ENCODE results near the gene LAMB1. TPM values are rescaled to one million over a fixed set of nuclear protein-coding genes. Genes with fewer than 3 reads are reported as not detected.

Gene LAMB1
- total and polyA plus RNA-seq, 2 of the 13 experiments (the other 11 are each of a cell fraction or from before 2014, with no cell fraction given) = 109 to 124 TPM

DNA sequence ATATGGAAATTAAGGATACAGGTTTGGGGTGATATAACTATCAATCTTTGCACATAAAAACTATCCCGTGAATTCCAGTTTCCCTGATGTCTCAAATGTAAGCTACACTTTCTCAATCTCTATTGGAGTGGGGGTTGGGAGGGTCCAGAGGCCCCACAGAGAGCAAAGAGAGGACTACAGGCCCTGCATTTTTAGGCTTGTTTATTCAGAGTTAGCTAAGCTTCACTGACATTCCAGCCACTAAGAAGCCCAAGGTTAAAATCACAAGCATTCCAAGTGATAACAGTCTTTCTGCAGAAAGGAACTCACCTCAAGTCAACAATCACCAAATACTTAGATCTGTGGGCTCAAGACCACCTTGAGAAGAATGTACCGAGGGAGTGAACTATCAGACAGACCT lies 31.6 kb upstream of the LAMB1 start (continued):
- TF ChIP-seq, protein P1, sequence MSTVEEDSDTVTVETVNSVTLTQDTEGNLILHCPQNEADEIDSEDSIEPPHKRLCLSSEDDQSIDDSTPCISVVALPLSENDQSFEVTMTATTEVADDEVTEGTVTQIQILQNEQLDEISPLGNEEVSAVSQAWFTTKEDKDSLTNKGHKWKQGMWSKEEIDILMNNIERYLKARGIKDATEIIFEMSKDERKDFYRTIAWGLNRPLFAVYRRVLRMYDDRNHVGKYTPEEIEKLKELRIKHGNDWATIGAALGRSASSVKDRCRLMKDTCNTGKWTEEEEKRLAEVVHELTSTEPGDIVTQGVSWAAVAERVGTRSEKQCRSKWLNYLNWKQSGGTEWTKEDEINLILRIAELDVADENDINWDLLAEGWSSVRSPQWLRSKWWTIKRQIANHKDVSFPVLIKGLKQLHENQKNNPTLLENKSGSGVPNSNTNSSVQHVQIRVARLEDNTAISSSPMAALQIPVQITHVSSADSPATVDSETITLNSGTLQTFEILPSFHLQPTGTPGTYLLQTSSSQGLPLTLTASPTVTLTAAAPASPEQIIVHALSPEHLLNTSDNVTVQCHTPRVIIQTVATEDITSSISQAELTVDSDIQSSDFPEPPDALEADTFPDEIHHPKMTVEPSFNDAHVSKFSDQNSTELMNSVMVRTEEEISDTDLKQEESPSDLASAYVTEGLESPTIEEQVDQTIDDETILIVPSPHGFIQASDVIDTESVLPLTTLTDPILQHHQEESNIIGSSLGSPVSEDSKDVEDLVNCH (CRISPR knock-in tag; IDR thresholded peaks at IDR 0.05) = no peak
- TF ChIP-seq ZNF101 (CRISPR knock-in tag; IDR thresholded peaks at IDR 0.05; ENCODE audit: borderline replicate concordance, low read depth) (no peak), ZSCAN29 (CRISPR knock-in tag; conservative IDR thresholded peaks at IDR 0.05) (no peak), RFX1 (IDR thresholded peaks at IDR 0.05) (no peak), EP300 (IDR thresholded peaks at IDR 0.05; ENCODE audit: low read depth in 2 of 2, low read length in 2 of 2) (peak; percentile 85 to 92; a peak in 3 of 4 replicates), EP300 (CRISPR knock-in tag; IDR thresholded peaks at IDR 0.05; ENCODE audit: borderline replicate concordance) (peak; percentile 92), MYNN (CRISPR knock-in tag; IDR thresholded peaks at IDR 0.05; ENCODE audit: low read depth) (no peak), TMF1 (CRISPR knock-in tag; IDR thresholded peaks at IDR 0.05; ENCODE audit: low read depth) (no peak), REPIN1 (CRISPR knock-in tag; IDR thresholded peaks at IDR 0.05; ENCODE audit: borderline replicate concordance, low read depth) (peak; percentile 53; the same call in 1 of the 2 replicates), ZNF605 (CRISPR knock-in tag; IDR thresholded peaks at IDR 0.05) (no peak), HNRNPUL1 (IDR thresholded peaks at IDR 0.05; ENCODE audit: low read depth, low read length) (no peak), ZFAT (CRISPR knock-in tag; conservative IDR thresholded peaks at IDR 0.05) (no peak), ZNF331 (CRISPR knock-in tag; IDR thresholded peaks at IDR 0.05) (peak; percentile 66), RARA (CRISPR knock-in tag; IDR thresholded peaks at IDR 0.05) (peak; percentile 59), HMGA1 (CRISPR knock-in tag; conservative IDR thresholded peaks at IDR 0.05) (no peak), HCFC1 (IDR thresholded peaks at IDR 0.05; ENCODE audit: low read depth, low read length) (no peak), ZBTB7B (CRISPR knock-in tag; IDR thresholded peaks at IDR 0.05) (peak; percentile 83), ETV6 (CRISPR knock-in tag; conservative IDR thresholded peaks at IDR 0.05) (no peak), NR2F1 (CRISPR knock-in tag; IDR thresholded peaks at IDR 0.05) (peak in 1 of 2 experiments; percentile 33; a peak in 1 of 4 replicates), ZBTB42 (CRISPR knock-in tag; IDR thresholded peaks at IDR 0.05) (no peak), CBFB (CRISPR knock-in tag; IDR thresholded peaks at IDR 0.05) (0 out of 2 replicates have a peak, but pooled peaks have one; percentile 43), JUN (CRISPR knock-in tag; IDR thresholded peaks at IDR 0.05) (no peak), RBM22 (optimal IDR thresholded peaks at IDR 0.05; ENCODE audit: low read length) (no peak), ZNF557 (CRISPR knock-in tag; IDR thresholded peaks at IDR 0.05) (no peak), ZNF652 (CRISPR knock-in tag; IDR thresholded peaks at IDR 0.05; ENCODE audit: borderline replicate concordance, low read depth) (no peak), CCAR2 (optimal IDR thresholded peaks at IDR 0.05; ENCODE audit: low read depth, low read length) (no peak)
- TF ChIP-seq, protein P2, sequence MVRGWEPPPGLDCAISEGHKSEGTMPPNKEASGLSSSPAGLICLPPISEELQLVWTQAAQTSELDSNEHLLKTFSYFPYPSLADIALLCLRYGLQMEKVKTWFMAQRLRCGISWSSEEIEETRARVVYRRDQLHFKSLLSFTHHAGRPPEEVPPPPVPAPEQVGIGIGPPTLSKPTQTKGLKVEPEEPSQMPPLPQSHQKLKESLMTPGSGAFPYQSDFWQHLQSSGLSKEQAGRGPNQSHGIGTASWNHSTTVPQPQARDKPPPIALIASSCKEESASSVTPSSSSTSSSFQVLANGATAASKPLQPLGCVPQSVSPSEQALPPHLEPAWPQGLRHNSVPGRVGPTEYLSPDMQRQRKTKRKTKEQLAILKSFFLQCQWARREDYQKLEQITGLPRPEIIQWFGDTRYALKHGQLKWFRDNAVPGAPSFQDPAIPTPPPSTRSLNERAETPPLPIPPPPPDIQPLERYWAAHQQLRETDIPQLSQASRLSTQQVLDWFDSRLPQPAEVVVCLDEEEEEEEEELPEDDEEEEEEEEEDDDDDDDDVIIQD (CRISPR knock-in tag; IDR thresholded peaks at IDR 0.05; ENCODE audit: low read depth) = peak; percentile 57; the same call in 1 of the 2 replicates
- TF ChIP-seq, protein P3, sequence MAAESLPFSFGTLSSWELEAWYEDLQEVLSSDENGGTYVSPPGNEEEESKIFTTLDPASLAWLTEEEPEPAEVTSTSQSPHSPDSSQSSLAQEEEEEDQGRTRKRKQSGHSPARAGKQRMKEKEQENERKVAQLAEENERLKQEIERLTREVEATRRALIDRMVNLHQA (CRISPR knock-in tag; IDR thresholded peaks at IDR 0.05) = no peak
- TF ChIP-seq, protein P4, sequence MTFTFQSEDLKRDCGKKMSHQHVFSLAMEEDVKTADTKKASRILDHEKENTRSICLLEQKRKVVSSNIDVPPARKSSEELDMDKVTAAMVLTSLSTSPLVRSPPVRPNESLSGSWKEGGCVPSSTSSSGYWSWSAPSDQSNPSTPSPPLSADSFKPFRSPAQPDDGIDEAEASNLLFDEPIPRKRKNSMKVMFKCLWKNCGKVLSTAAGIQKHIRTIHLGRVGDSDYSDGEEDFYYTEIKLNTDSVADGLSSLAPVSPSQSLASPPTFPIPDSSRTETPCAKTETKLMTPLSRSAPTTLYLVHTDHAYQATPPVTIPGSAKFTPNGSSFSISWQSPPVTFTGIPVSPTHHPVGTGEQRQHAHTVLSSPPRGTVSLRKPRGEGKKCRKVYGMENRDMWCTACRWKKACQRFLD (CRISPR knock-in tag; IDR thresholded peaks at IDR 0.05; ENCODE audit: borderline replicate concordance) = no peak

Data from HepG2 (cell line).